ENCODE results near the gene PRR33.

PRR33 gene

DNA sequence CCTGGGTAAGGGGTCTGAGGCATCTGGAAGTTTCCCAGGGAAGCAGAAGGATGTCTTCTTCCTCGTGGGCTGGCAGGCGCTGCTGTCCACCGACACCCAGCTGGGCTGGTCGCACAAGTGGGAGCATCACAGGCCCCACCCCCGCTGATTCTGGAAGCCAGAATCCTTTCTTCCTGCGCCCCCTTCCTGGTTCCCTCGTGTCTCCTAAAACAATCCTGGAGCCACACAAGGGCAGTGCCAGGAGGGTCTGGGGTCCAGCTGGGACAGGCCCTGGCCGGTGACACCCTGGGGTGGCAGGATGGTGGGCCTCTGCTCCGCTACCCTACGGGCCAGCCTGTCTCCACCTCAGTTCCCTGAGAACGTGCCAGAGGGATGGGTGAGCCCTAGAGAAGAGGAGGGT lies 34.6 kb downstream of the PRR33 start:
- ATAC-seq (ENCODE audit: insufficient read depth, low read depth) (no peak), DNase-seq (no peak)
- H4K20me1 ChIP-seq (ENCODE audit: insufficient read depth, low read length), result peaks cover 3% of the 10 kb centered on the region
- no peak overlapping the region for H3K9ac ChIP-seq (ENCODE audit: low read depth, low read length)
- H3K27me3 ChIP-seq (ENCODE audit: insufficient read depth, low read length, poor library complexity), result no peaks in the 10 kb centered on the region
- H2AFZ ChIP-seq (ENCODE audit: low read depth, low read length), result no peak overlapping the region
- no peak overlapping the region for H3K27ac ChIP-seq (ENCODE audit: low read length)
- no peak for TF ChIP-seq EZH2 (IDR thresholded peaks at IDR 0.05; ENCODE audit: borderline replicate concordance, low read depth, low read length, severe bottlenecking)
- TF ChIP-seq, protein P1, sequence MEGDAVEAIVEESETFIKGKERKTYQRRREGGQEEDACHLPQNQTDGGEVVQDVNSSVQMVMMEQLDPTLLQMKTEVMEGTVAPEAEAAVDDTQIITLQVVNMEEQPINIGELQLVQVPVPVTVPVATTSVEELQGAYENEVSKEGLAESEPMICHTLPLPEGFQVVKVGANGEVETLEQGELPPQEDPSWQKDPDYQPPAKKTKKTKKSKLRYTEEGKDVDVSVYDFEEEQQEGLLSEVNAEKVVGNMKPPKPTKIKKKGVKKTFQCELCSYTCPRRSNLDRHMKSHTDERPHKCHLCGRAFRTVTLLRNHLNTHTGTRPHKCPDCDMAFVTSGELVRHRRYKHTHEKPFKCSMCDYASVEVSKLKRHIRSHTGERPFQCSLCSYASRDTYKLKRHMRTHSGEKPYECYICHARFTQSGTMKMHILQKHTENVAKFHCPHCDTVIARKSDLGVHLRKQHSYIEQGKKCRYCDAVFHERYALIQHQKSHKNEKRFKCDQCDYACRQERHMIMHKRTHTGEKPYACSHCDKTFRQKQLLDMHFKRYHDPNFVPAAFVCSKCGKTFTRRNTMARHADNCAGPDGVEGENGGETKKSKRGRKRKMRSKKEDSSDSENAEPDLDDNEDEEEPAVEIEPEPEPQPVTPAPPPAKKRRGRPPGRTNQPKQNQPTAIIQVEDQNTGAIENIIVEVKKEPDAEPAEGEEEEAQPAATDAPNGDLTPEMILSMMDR (IDR thresholded peaks at IDR 0.05; ENCODE audit: borderline replicate concordance, extremely low read depth, low read length, poor library complexity, severe bottlenecking), result no peak
- H3K4me1 ChIP-seq (ENCODE audit: insufficient read depth, low read length), result peaks cover 19% of the 10 kb centered on the region
- H3K4me2 ChIP-seq (ENCODE audit: insufficient read depth, low read length), result no peak overlapping the region
- H3K4me3 ChIP-seq (ENCODE audit: low read depth in 1 of 2, low read length in 2 of 2), result no peak overlapping the region
- no peaks in the 10 kb centered on the region for H3K9me3 ChIP-seq (ENCODE audit: insufficient read depth, low read length, severe bottlenecking)
- H3K36me3 ChIP-seq (ENCODE audit: insufficient read depth, low read length), result no peaks in the 10 kb centered on the region; the same call in 1 of the 2 replicates
- peaks cover 4% of the 10 kb centered on the region; the same call in 1 of the 2 replicates for H3K79me2 ChIP-seq (ENCODE audit: insufficient read depth, low read length)

DNA sequence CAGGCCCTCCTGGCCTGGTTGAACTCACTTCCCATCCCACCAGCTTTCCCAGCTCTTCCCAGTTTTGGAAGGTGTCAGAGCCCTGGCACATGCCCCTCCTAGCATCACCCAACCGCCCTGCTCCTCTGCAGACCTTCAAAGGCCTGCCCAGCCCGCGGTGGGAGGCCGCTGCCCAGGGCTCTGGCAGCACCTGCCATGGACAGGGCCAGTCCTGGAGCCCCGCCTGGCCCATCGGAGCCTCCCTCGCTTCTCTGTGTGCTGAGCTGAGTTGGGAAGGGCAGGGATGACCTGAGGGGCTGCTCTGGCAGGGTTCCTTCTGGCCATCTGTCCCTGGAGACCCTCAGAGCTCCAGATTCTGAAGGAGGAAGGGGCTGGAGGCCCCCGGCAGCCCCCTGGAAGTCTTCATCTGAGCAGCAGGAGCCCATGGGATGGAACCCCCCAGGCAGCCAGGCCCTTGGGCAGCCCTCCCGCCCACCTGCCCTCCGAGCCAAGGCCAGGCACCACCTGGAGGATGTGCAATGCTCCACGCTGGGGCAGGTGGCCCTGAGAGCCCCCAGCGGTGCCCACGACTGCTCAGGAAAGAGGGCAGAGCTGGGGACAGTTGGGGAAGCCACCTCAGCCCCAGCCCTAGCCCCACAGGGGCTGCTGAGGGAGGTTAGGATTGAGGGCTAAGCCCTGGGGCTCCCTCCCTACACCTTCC lies 35.2 kb downstream of the PRR33 start:
- TF ChIP-seq EZH2 (IDR thresholded peaks at IDR 0.05; ENCODE audit: borderline replicate concordance, low read depth, low read length, severe bottlenecking), result no peak
- DNase-seq (no peak), ATAC-seq (ENCODE audit: insufficient read depth, low read depth) (no peak)
- Histone ChIP-seq H3K9me3 (ENCODE audit: insufficient read depth, low read length, severe bottlenecking) (no peaks in the 10 kb centered on the region), H2AFZ (ENCODE audit: low read depth, low read length) (no peak overlapping the region), H3K27ac (ENCODE audit: low read length) (no peak overlapping the region), H3K79me2 (ENCODE audit: insufficient read depth, low read length) (peaks cover 4% of the 10 kb centered on the region; the same call in 1 of the 2 replicates), H3K4me2 (ENCODE audit: insufficient read depth, low read length) (no peak overlapping the region), H3K27me3 (ENCODE audit: insufficient read depth, low read length, poor library complexity) (no peaks in the 10 kb centered on the region), H4K20me1 (ENCODE audit: insufficient read depth, low read length) (peaks cover 3% of the 10 kb centered on the region), H3K4me3 (ENCODE audit: low read depth in 1 of 2, low read length in 2 of 2) (no peak overlapping the region), H3K4me1 (ENCODE audit: insufficient read depth, low read length) (peaks cover 24% of the 10 kb centered on the region), H3K36me3 (ENCODE audit: insufficient read depth, low read length) (no peaks in the 10 kb centered on the region; the same call in 1 of the 2 replicates), H3K9ac (ENCODE audit: low read depth, low read length) (no peak overlapping the region)

DNA sequence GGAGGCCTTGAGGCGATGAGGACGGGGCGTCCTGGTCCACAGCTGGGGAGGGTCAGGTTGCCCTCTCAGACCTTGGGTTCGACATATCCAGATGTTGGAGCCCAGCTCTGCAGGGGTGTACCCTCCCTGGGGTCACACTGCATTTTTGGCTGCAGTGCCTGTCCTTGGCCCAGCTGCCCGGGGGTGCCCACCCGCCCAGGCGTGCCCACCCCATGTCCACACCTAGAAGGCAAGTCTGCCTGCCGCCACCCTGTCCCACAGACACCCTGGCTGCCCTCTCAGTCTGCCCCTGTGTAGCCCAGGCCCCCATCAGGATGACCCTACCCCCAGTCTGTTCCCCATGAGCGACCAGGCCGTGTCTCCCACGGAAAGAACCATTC lies 35.8 kb downstream of the PRR33 start:
- TF ChIP-seq EZH2 (IDR thresholded peaks at IDR 0.05; ENCODE audit: borderline replicate concordance, low read depth, low read length, severe bottlenecking), result no peak
- TF ChIP-seq, protein P1 (IDR thresholded peaks at IDR 0.05; ENCODE audit: borderline replicate concordance, extremely low read depth, low read length, poor library complexity, severe bottlenecking), result no peak
- DNase-seq (no peak), ATAC-seq (ENCODE audit: insufficient read depth, low read depth) (no peak)
- H3K27ac ChIP-seq (ENCODE audit: low read length), result no peak overlapping the region
- no peaks in the 10 kb centered on the region for H3K9me3 ChIP-seq (ENCODE audit: insufficient read depth, low read length, severe bottlenecking)
- H3K9ac ChIP-seq (ENCODE audit: low read depth, low read length), result no peak overlapping the region
- peaks cover 4% of the 10 kb centered on the region; the same call in 1 of the 2 replicates for H3K79me2 ChIP-seq (ENCODE audit: insufficient read depth, low read length)
- H3K4me1 ChIP-seq (ENCODE audit: insufficient read depth, low read length), result peaks cover 24% of the 10 kb centered on the region
- H3K27me3 ChIP-seq (ENCODE audit: insufficient read depth, low read length, poor library complexity), result no peaks in the 10 kb centered on the region
- no peaks in the 10 kb centered on the region; the same call in 1 of the 2 replicates for H3K36me3 ChIP-seq (ENCODE audit: insufficient read depth, low read length)
- H3K4me2 ChIP-seq (ENCODE audit: insufficient read depth, low read length), result no peak overlapping the region
- H3K4me3 ChIP-seq (ENCODE audit: low read depth in 1 of 2, low read length in 2 of 2), result no peak overlapping the region
- H2AFZ ChIP-seq (ENCODE audit: low read depth, low read length), result no peak overlapping the region
- H4K20me1 ChIP-seq (ENCODE audit: insufficient read depth, low read length), result peaks cover 3% of the 10 kb centered on the region

Measured in DND-41 (cell line).